ENCODE results near the gene RNF19B. TPM values are rescaled to one million over a fixed set of nuclear protein-coding genes. Genes with fewer than 3 reads are reported as not detected.

RNF19B gene
- total RNA-seq, 1 donor from 2014 or later: 33.2 TPM

DNA sequence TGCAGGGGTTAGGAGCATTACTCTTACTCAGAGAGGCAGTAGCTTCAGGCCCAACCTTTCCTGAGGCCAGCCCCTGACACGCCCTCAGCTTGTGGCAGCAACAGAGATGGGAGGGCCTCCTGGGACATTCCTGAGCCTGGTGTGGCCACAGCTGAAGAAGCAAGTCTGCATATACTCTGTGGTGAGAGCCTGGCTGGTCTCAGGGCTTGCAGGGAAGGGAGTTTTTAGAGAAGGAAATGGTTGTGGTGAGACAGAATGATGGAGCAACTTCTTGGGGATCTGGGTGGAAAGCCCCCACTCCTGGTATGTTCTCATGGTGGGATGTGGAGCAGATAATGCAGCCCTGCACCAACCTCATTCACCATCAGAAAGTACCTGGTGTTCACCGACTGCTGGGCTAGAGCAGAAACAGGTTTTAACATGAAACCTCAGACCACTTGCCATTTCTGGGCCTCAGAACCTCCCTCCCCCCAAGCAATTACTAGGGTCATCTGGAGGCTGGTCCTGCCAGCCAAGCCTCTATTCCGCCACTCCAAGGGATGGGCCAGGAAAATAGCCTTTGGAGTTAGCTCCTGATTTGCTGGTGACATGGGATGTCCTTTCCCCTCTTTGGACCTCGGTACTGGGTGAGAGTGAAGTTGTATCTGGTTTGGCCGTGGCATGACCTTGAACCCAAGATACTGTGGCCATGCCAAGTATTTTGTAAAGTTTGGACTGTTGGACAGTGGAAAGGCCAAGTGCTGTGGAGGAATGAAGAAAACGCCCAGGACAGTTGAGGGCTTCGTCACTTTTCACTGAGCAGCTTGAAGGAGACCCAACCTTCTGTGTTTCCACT lies 28.1 kb upstream of the RNF19B start:
- TF ChIP-seq CTCF (conservative IDR thresholded peaks at IDR 0.05; ENCODE audit: low read depth, low read length): no peak
- DNase-seq (ENCODE audit: low read depth): no peak
- H3K4me3 ChIP-seq (ENCODE audit: low read depth, low read length): no peak overlapping the region

DNA sequence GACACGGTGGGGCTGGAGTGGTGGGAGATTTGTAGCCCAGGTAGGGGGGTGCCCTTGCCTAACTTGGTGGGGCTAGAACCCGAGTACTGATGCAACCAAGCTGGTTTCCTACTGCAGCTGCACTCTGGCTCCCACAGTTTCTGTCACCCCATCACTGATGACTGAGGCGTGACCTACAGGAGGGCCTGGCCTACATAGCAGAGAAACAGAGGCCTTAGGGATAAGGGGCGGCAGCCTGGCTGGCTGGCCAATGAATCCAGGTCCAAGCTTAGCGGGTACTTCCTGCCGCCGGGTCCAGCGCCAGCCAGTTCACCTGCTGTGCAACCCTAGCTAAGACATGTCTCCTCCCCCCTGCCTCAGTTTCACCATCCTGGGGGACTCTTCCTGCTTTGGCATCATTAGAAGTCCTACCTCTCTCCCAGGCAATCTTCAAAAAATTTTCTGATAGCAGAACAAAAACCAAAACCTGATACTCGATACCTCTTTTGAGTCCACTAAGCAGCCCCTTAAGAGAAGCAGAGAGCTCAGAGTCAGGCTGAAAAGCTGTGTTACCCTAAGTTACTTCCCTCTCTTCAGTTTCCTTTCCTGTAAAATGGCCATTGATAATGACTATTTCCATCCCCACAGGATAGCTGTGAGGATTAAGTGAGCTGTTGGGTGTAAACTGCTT lies 27.3 kb upstream of the RNF19B start:
- no peak for TF ChIP-seq CTCF (conservative IDR thresholded peaks at IDR 0.05; ENCODE audit: low read depth, low read length)
- no peak for DNase-seq (ENCODE audit: low read depth)
- H3K4me3 ChIP-seq (ENCODE audit: low read depth, low read length): no peak overlapping the region

- no peak for DNase-seq (ENCODE audit: low read depth)
- no peak overlapping the region for H3K4me3 ChIP-seq (ENCODE audit: low read depth, low read length)
- no peak for TF ChIP-seq CTCF (conservative IDR thresholded peaks at IDR 0.05; ENCODE audit: low read depth, low read length)
Measured at GRCh38 chr1:32991386-32991785, 26.8 kb upstream of the RNF19B start.

DNA sequence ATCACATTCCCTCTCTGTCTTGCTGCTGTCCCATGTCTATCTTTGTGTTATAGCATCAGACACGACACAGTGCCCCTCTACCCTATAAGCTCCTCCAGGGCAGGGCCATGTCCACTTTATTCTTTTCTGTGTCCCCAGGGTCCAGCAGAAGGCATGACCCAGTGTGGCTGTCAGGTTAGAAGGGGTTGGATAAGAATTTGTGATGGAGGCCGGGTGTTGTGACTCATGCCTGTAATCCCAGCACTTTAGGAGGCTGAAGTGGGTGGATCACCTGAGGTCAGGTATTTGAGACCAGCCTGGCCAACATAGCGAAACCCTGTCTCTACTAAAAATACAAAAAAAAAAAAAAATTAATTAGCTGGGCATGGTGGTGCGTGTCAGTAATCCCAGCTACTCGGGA lies 26.3 kb upstream of the RNF19B start:
- no peak overlapping the region for H3K4me3 ChIP-seq (ENCODE audit: low read depth, low read length)
- TF ChIP-seq CTCF (conservative IDR thresholded peaks at IDR 0.05; ENCODE audit: low read depth, low read length): no peak
- no peak for DNase-seq (ENCODE audit: low read depth)

DNA sequence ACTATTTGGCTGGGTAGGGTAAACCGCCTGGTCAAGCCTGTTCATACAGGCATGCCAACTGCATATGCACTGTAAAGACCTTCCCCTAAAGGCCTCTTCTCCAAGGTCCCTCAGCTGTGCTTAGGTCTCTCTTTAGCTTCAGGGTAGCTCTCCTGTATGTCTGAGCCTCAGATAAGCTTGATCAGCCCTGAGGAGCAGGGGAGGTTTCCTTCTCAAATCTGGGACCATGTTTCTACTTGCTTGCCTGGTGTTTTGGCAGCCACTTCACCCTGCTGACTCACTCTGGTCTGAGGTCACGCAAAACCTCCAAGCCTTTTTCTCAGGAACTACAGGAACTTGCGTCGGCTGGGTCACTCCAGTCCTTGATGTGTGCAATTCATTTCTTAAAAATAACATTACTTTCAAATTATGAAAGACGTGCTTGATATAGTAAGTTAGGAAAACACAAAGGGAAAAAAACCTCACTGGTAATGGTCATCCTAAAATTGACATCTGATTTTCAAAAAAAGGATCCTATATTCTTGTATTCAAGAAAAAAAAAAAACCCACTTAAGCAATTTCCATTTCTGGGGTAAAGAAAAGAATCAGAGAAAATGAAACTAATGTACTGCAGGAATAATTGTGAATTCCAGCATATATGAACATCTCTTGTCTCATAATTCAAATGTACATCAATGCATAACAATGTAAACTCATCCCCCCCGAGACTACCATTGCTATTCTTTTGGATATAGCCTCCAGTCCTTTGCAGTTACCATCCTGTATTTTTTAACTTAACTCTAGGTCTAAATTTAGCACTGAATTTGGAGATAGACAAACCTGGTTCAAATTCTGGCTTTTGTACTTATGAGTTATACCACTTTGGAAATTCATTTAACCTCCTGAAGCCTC lies 24.8 kb upstream of the RNF19B start:
- no peak for DNase-seq (ENCODE audit: low read depth)
- H3K4me3 ChIP-seq (ENCODE audit: low read depth, low read length): no peak overlapping the region
- no peak for TF ChIP-seq CTCF (conservative IDR thresholded peaks at IDR 0.05; ENCODE audit: low read depth, low read length)

DNA sequence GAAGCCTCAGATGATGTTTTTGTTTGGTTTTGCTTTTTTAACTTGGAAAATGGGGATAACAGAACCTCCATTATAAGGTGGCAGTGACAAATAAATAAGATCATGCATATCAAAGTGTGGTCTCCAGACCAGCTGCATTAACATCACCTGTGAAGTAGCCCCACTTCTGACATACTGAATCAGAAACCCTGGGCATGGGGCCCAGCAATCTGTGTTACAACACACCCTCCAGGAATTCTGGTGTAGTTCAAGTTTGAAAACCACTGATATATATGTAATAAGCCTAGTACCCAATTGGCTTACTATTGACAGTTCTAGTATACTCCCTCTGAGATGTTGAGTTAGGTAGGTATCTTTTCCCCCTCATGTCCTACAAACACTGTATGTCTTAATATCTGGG lies 24.1 kb upstream of the RNF19B start:
- no peak overlapping the region for H3K4me3 ChIP-seq (ENCODE audit: low read depth, low read length)
- no peak for DNase-seq (ENCODE audit: low read depth)
- TF ChIP-seq CTCF (conservative IDR thresholded peaks at IDR 0.05; ENCODE audit: low read depth, low read length): no peak
